Activated naive CD4-positive, alpha-beta T cell treated with anti-CD3 and anti-CD28 coated beads, Interleukin-2, amount 10 ng/mL, durations not matched to agents 7 days and 5 days (primary cell): Measurements from ENCODE around the gene NKX1-1.

Experiments used
- CTCF ChIA-PET: fragments of 350-600 bp; sonication (Branson Sonifier 250); formaldehyde crosslinking; loops from one replicate; lab custom pipeline; 2021; ENCODE audit warnings: antibody characterized with exemption; lab: Charles Lee
- DNase-seq: peaks from one replicate; pipeline ENCODE4 v3.0.0-alpha.2; 2020
- H3K27ac Mint-ChIP-seq: one replicate; pipeline ENCODE4 v1.8.0; 2021; ENCODE audit warnings: mild to moderate bottlenecking, moderate library complexity, mixed read lengths
- H3K27me3 Mint-ChIP-seq: one replicate; pipeline ENCODE4 v1.8.0; 2021; ENCODE audit warnings: mild to moderate bottlenecking, mixed read lengths
- H3K36me3 Mint-ChIP-seq: one replicate; pipeline ENCODE4 v1.8.0; 2021; ENCODE audit warnings: mixed read lengths
- H3K4me1 Mint-ChIP-seq: one replicate; pipeline ENCODE4 v1.8.0; 2021; ENCODE audit warnings: mixed read lengths
- H3K4me3 Mint-ChIP-seq: one replicate; pipeline ENCODE4 v1.8.0; 2021; ENCODE audit warnings: mild to moderate bottlenecking, moderate library complexity, mixed read lengths
- H3K9me3 Mint-ChIP-seq: one replicate; pipeline ENCODE4 v1.8.0; 2021; ENCODE audit warnings: mixed read lengths

NKX1-1 gene

GRCh38 chr4:1411436-1412375 is 5.5 kb upstream of the NKX1-1 start:
- Mint-ChIP-seq H3K27ac (no peak overlapping the region), H3K36me3 (peaks cover 5% of the 10 kb centered on the region), H3K4me1 (peaks cover 2% of the 10 kb centered on the region), H3K4me3 (no peak overlapping the region), H3K27me3 (peaks cover 92% of the 10 kb centered on the region), H3K9me3 (peaks cover 2% of the 10 kb centered on the region)
- CTCF ChIA-PET: no interaction called here
- DNase-seq: no peak

GRCh38 chr4:1410491-1411325 is 4.5 kb upstream of the NKX1-1 start:
- Mint-ChIP-seq H3K27ac (no peak overlapping the region), H3K27me3 (peaks cover 89% of the 10 kb centered on the region), H3K9me3 (peaks cover 2% of the 10 kb centered on the region), H3K4me3 (no peak overlapping the region), H3K36me3 (peaks cover 5% of the 10 kb centered on the region), H3K4me1 (peaks cover 2% of the 10 kb centered on the region)
- DNase-seq: peak; percentile 73
- CTCF ChIA-PET: no interaction called here

- peaks cover 2% of the 10 kb centered on the region for H3K9me3 Mint-ChIP-seq
- CTCF ChIA-PET: no interaction called here
- peaks cover 2% of the 10 kb centered on the region for H3K4me1 Mint-ChIP-seq
- no peak for DNase-seq
- H3K27ac Mint-ChIP-seq: no peak overlapping the region
- no peak overlapping the region for H3K4me3 Mint-ChIP-seq
- peaks cover 7% of the 10 kb centered on the region for H3K36me3 Mint-ChIP-seq
- peaks cover 90% of the 10 kb centered on the region for H3K27me3 Mint-ChIP-seq
Observed at GRCh38 chr4:1409491-1410425, 3.5 kb upstream of the NKX1-1 start.

GRCh38 chr4:1409079-1409478 is 2.8 kb upstream of the NKX1-1 start:
- DNase-seq: no peak
- CTCF ChIA-PET: no interaction called here
- no peak overlapping the region for H3K4me3 Mint-ChIP-seq
- H3K27me3 Mint-ChIP-seq: peaks cover 96% of the 10 kb centered on the region
- H3K9me3 Mint-ChIP-seq: peaks cover 2% of the 10 kb centered on the region
- no peak overlapping the region for H3K27ac Mint-ChIP-seq
- peaks cover 2% of the 10 kb centered on the region for H3K4me1 Mint-ChIP-seq
- H3K36me3 Mint-ChIP-seq: peaks cover 7% of the 10 kb centered on the region

- CTCF ChIA-PET: no interaction called here
- H3K36me3 Mint-ChIP-seq: peaks cover 7% of the 10 kb centered on the region
- H3K27me3 Mint-ChIP-seq: peaks cover 96% of the 10 kb centered on the region
- peak overlapping the region; percentile 52 for H3K27ac Mint-ChIP-seq
- H3K9me3 Mint-ChIP-seq: peaks cover 2% of the 10 kb centered on the region
- no peak for DNase-seq
- H3K4me3 Mint-ChIP-seq: peak overlapping the region; percentile 51
- peaks cover 2% of the 10 kb centered on the region for H3K4me1 Mint-ChIP-seq
Observed at GRCh38 chr4:1408418-1408817, 2.2 kb upstream of the NKX1-1 start.

GRCh38 chr4:1407657-1408333 is 1.6 kb upstream of the NKX1-1 start:
- CTCF ChIA-PET: no interaction called here
- Mint-ChIP-seq H3K9me3 (peaks cover 2% of the 10 kb centered on the region), H3K27ac (no peak overlapping the region), H3K36me3 (peaks cover 7% of the 10 kb centered on the region), H3K27me3 (peaks cover 96% of the 10 kb centered on the region), H3K4me1 (peaks cover 2% of the 10 kb centered on the region), H3K4me3 (no peak overlapping the region)
- DNase-seq: no peak

GRCh38 chr4:1406981-1407656 is 877 bp upstream of the NKX1-1 start:
- peaks cover 2% of the 10 kb centered on the region for H3K9me3 Mint-ChIP-seq
- no peak overlapping the region for H3K4me3 Mint-ChIP-seq
- peaks cover 2% of the 10 kb centered on the region for H3K4me1 Mint-ChIP-seq
- CTCF ChIA-PET: no interaction called here
- no peak for DNase-seq
- peaks cover 7% of the 10 kb centered on the region for H3K36me3 Mint-ChIP-seq
- H3K27ac Mint-ChIP-seq: peak overlapping the region; percentile 73
- peaks cover 96% of the 10 kb centered on the region for H3K27me3 Mint-ChIP-seq

- peaks cover 2% of the 10 kb centered on the region for H3K9me3 Mint-ChIP-seq
- no peak for DNase-seq
- H3K36me3 Mint-ChIP-seq: peaks cover 7% of the 10 kb centered on the region
- peaks cover 2% of the 10 kb centered on the region for H3K4me1 Mint-ChIP-seq
- no peak overlapping the region for H3K27ac Mint-ChIP-seq
- H3K27me3 Mint-ChIP-seq: peaks cover 96% of the 10 kb centered on the region
- no peak overlapping the region for H3K4me3 Mint-ChIP-seq
- CTCF ChIA-PET: no interaction called here
Observed at GRCh38 chr4:1405636-1406393, 427 bp downstream of the NKX1-1 start.

GRCh38 chr4:1405254-1405635 is 997 bp downstream of the NKX1-1 start:
- peaks cover 2% of the 10 kb centered on the region for H3K9me3 Mint-ChIP-seq
- H3K4me3 Mint-ChIP-seq: peak overlapping the region; percentile 44
- peaks cover 7% of the 10 kb centered on the region for H3K36me3 Mint-ChIP-seq
- peak overlapping the region; percentile 79 for H3K27ac Mint-ChIP-seq
- H3K27me3 Mint-ChIP-seq: peaks cover 96% of the 10 kb centered on the region
- peaks cover 2% of the 10 kb centered on the region for H3K4me1 Mint-ChIP-seq
- no peak for DNase-seq
- CTCF ChIA-PET: no interaction called here

- Mint-ChIP-seq H3K27ac (peak overlapping the region; percentile 28), H3K27me3 (peaks cover 96% of the 10 kb centered on the region)
Observed at GRCh38 chr4:1404573-1405253, 1.5 kb downstream of the NKX1-1 start.

GRCh38 chr4:1403591-1404572 is 2.4 kb downstream of the NKX1-1 start:
- peak overlapping the region; percentile 45 for H3K27ac Mint-ChIP-seq
- peak overlapping the region; percentile 12 for H3K4me3 Mint-ChIP-seq
- DNase-seq: peak; percentile 17
- peaks cover 2% of the 10 kb centered on the region for H3K4me1 Mint-ChIP-seq
- CTCF ChIA-PET: no interaction called here
- peaks cover 95% of the 10 kb centered on the region for H3K27me3 Mint-ChIP-seq
- peaks cover 5% of the 10 kb centered on the region for H3K9me3 Mint-ChIP-seq
- peaks cover 7% of the 10 kb centered on the region for H3K36me3 Mint-ChIP-seq

More at GRCh38 chr4:1404573-1405253, 1.5 kb downstream of the NKX1-1 start:
- Mint-ChIP-seq H3K4me3 (peak overlapping the region; percentile 44), H3K9me3 (peaks cover 2% of the 10 kb centered on the region), H3K36me3 (peaks cover 7% of the 10 kb centered on the region), H3K4me1 (peaks cover 2% of the 10 kb centered on the region)
- CTCF ChIA-PET: no interaction called here
- DNase-seq: no peak
